MG63 (cell line): ENCODE data around the gene GPBP1. TPM values are rescaled to one million over a fixed set of nuclear protein-coding genes. Genes with fewer than 3 reads are reported as not detected.
"Not testable (repeated sequence)": the region's sequence is repeated elsewhere in the genome, so short reads cannot be mapped to it uniquely, and the experiment has no call there.

Experiments
- DNase-seq: peaks from one replicate; pipeline ENCODE4 v3.0.0-alpha.2; 2020
- H3K27me3 ChIP-seq: fragments of 250-450 bp; sonication (Bioruptor Pico); 2 replicates; pipeline ENCODE4 v1.5.1; 2020; ENCODE audit warnings: mild to moderate bottlenecking, moderate library complexity
- H3K36me3 ChIP-seq: fragments of 250-450 bp; sonication (Bioruptor Pico); 2 replicates; pipeline ENCODE4 v1.5.1; 2020; ENCODE audit warnings: mild to moderate bottlenecking, moderate library complexity
- H3K4me3 ChIP-seq: fragments of 250-450 bp; sonication (Bioruptor Pico); 2 replicates; pipeline ENCODE4 v1.5.1; 2020; ENCODE audit warnings: mild to moderate bottlenecking, moderate library complexity
- H3K9me3 ChIP-seq: fragments of 250-450 bp; sonication (Bioruptor Pico); 2 replicates; pipeline ENCODE4 v1.5.1; 2020; ENCODE audit warnings: mild to moderate bottlenecking, moderate library complexity
- total RNA-seq: library from RNA; depleted of rRNA; stranded (reverse); fragments of >200 nt; shearing (Covaris generic); gene quantifications from 2 replicates; pipeline ENCODE4 v1.2.3, GENCODE V29; 2014; ENCODE audit warnings: low replicate concordance

GPBP1 gene
- total RNA-seq, 1 experiment from 2014 or later = 37.4 TPM

DNA sequence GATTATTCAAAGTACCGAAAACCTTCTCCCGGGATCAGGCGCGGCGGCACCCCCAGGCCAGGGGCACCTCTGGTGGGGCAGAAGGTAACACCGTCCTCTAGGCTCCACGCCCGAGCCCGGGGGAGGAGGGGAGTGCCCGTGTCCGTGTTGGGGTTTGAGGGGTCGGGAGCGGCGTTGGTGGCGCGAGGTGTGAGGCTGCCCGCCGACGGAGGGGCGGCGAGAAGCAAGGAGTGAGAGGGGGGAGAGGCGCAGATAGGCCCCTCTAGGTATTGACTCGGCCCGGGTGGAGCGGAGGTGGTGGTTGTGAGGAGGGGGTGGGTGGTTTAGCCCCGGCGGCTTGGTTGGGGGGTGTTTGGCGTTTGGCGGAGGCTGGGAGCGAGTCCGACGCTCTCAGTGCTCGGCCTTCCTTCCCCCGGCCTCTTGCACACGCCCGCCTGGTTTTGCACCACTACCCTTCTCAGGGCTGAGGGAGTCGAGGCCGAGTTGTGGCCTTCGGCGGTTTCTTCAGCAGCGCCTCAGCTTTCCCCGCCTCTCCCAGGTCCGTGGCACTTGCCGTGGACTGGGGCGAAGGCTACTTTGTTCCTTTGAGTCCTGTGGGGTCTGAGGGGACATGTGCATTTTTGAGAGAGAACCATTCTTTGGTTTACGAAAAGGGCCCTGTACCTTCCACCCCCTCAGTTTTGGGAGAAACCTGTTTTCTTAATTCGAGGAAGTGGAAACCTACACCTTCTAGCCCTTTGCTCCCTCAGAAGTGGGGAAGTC, 450 bp downstream of the GPBP1 start:
- Histone ChIP-seq H3K27me3 (no peaks in the 10 kb centered on the region), H3K4me3 (peak overlapping the region; percentile 100), H3K9me3 (no peaks in the 10 kb centered on the region), H3K36me3 (peaks cover 38% of the 10 kb centered on the region)
- DNase-seq = peak; percentile 21

DNA sequence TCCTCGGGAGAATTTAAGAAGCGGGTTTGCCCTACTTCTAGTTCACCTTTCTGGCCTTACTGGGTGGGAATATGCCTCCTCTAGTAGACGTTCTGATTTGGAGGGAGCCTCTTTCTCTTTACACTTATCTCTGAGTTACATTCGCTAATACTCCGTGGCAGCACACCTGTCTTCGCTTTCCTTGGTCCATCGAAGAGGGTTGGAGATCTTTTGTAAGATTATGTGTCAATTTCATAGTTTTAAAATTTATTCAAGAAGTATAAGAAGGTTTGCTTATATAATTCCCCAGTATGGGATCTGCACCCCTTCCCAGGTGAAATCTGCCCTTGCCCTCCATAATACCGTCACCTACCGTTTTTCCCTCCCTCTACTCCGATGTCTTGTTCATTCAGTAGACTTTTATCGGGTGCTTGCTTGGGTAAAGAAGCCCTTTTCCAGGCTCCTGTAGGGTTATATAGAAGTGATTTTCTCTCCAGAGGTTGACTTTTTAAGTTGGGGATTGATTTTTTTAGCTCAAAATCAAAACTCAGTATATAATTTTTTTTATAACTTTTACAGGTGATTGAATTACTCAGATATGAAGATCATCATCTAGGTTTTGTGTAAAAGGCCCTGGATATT, 1.1 kb downstream of the GPBP1 start:
- peak overlapping the region; percentile 100 for H3K4me3 ChIP-seq
- H3K36me3 ChIP-seq = peaks cover 42% of the 10 kb centered on the region
- no peaks in the 10 kb centered on the region for H3K9me3 ChIP-seq
- H3K27me3 ChIP-seq = no peaks in the 10 kb centered on the region
- no peak for DNase-seq

DNA sequence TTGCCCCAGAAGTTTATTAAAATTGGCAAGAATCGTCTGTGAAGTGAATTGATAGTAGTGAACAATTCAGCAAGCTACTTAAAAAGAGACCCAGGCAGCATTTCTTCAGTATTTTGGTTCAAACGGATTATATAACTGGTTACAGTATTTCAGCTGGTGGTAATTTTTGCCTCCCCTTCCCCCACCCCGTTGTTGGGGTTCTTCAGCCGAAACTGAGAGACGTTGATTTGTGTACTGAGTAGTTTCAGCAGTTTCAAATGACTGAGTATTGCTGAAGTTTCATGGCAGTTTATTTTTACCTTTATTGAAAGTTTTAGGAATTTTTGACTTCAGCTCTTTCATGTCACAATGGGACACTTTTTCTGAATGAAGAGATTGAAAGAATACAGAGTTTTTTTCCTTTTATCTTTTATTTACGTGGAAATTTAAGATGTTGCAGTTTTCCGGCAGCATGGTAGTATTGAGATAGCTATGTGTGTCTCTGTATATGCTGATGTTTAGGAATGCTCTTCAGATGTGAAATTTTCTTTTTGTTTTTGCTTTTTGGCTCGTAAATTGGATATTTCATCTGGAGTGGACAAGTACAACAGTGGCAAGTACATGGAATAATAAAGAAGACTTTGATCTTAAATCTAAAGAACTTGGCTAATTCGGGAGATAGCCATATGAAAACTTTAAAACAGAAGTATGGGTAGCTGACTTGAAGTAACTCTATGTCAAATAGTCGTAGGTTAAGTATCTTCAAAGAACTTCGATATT, 1.9 kb downstream of the GPBP1 start:
- H3K9me3 ChIP-seq = no peaks in the 10 kb centered on the region
- no peak for DNase-seq
- peak overlapping the region; percentile 100 for H3K4me3 ChIP-seq
- H3K27me3 ChIP-seq = no peaks in the 10 kb centered on the region
- H3K36me3 ChIP-seq = peaks cover 48% of the 10 kb centered on the region

DNA sequence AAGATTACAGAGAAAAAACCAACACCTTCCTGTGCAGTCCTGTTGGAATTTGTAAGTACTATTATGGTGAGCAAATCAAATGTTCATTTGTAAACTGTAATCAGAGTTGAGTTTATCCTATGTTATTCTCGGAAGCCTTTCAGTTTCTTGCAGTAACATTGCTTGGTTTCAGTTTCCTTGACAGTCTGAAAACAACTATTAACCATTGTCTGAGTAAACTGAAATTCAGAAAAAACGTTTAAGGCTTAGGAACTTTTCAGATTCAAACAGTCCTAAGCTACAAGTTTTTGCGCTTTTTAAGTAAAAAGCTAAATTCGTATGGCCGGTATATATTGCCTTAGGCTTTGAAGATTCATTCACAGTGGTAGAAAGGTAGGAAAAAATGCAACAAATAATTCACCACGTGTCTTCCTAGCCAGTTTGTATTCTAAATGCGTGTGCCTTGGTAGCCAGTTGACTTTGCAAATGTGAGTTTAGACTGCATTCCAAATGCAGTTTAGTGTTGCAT, 2.5 kb downstream of the GPBP1 start:
- Histone ChIP-seq H3K4me3 (peak overlapping the region; percentile 100), H3K9me3 (no peaks in the 10 kb centered on the region), H3K36me3 (peaks cover 52% of the 10 kb centered on the region), H3K27me3 (no peaks in the 10 kb centered on the region)
- DNase-seq = no peak

DNA sequence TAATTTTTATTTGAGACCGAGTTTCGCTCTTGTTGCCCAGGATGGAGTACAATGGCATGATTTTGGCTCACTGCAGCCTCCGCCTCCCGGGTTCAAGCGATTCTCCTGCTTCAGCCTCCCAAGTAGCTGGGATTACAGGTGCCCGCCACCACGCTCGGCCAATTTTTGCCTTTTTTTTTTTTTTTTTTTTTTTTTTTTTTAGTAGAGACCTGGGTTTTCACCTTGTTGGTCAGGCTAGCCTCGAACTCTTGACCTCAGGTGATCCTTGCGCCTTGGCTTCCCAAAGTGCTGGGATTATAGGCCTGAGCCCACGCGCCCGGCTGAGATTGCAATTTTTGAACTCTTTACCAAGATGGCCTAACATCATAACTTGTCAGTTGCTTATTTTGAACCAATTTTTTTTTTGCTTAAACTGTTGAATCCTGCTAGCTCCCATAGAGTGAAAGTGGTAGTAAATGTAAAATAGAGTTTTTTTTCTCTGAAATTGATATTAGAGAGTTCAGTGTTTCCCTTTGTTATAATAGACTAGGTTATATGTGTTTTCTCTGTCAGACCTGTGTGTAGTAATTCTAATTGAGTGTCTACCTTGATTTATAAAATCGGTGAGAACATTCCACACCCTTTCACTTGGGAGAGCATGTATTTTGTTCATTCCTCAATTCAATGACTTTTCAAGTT, 3.8 kb downstream of the GPBP1 start:
- H3K36me3 ChIP-seq = peaks cover 65% of the 10 kb centered on the region
- no peaks in the 10 kb centered on the region for H3K27me3 ChIP-seq
- DNase-seq = no peak
- H3K4me3 ChIP-seq = peak overlapping the region; percentile 100
- no peaks in the 10 kb centered on the region for H3K9me3 ChIP-seq

DNA sequence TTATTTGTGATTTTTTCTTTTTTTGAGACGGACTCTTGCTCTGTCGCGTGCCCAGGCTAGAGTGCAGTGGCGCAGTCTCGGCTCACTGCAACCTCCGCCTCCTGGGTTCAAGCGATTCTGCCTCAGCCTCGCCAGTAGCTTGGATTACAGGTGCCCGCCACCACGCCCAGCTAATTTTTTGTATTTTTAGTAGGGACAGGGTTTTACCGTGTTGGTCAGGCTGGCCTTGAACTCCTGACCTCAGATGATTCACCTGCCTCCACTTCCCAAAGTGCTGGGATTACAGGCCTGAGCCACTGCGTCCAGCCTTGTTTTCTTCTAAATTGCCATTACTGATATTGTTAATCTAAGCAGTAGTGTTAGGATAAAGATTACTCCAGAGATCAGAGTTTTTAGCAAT, 4.4 kb downstream of the GPBP1 start:
- H3K27me3 ChIP-seq, H3K9me3 ChIP-seq: not testable (repeated sequence)
- H3K4me3 ChIP-seq = peak overlapping the region; percentile 100
- peaks cover 71% of the 10 kb centered on the region for H3K36me3 ChIP-seq
- peak; percentile 12 for DNase-seq

DNA sequence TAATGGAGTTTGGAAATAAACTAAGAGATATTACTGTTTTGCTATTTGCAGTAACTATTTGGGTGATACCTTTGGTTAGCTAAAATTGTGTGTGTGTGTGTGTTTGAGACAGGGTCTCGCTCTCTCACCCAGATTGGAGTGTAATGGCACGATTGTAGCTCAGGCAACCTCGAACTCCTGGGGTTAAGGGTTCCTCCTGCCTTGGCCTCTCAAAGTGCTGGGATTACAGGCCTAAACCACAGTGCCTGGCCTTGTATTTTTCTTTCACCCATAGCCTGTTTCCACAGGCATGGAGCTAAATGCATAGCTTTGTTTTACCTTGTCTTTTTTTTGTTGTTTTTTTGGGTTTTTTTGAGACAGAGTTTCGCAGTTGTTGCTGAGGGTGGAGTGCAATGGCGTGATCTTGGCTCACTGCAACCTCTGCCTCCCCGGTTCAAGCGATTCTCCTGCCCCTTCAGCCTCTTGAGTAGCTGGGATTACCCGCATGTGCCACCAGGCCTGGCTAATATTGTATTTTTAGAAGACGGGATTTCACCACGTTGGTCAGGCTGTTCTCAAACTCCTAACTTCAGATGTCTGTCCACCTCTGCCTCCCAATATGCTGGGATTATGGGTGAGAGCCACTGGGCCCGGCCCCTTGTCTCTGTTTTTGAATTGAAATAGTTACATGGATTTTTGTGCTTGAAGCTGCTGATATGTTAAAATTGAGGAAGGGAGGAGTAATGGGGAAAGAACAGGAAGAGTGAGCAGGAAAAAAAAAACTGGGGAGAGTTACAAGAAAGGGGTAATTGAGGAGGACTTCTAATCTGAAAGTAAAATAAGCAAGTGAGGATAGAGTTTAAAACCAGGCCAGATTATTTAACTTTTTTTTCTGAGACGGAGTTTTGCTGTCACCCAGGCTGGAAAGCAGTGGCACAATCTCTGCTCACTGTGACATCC, 5.7 kb downstream of the GPBP1 start:
- Histone ChIP-seq H3K36me3 (peaks cover 79% of the 10 kb centered on the region), H3K27me3 (no peaks in the 10 kb centered on the region), H3K9me3 (0 out of 2 replicates have a peak, but pooled peaks cover 4% of the 10 kb centered on the region), H3K4me3 (peak overlapping the region; percentile 100)
- DNase-seq = no peak

DNA sequence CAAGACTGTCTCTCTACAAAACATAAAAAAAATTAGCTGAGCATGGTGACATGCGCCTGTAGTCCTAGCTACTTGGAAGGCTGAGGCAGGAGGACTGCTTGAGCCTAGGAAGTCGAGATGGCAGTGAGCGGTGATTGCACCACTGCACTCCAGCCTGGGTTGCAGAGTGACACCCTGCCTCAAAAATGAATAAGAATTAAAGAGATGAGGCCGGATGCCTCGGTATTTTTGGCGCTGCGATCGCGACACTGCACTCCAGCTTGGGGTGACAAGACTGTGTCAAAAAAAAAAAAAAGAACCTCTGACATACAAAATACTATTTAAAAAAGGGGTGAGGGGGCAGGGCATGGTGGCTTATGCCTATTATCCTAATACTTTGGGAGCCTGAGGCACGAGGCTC, 7.3 kb downstream of the GPBP1 start:
- Histone ChIP-seq H3K36me3 (peaks cover 74% of the 10 kb centered on the region), H3K27me3 (no peaks in the 10 kb centered on the region), H3K9me3 (0 out of 2 replicates have a peak, but pooled peaks cover 4% of the 10 kb centered on the region), H3K4me3 (no peak overlapping the region)
- DNase-seq = no peak

DNA sequence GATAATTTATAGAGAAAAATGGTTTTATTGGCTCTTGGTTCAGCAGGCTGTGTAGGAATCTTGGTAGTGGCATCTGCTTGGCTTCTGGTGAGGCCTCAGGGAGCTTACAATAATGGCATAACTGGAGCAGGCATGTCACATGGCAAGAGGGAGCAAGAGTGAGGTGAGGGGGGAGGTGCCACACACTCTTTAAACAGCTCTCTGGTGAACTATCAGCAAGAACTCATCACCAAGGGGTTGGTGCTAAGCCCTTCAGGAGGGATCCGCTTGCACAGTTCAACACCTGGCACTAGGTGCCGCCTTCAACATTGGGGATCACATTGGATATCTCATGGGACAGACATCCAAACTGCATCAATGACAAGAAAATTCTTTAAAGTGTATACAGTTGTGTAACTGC, 10.5 kb downstream of the GPBP1 start:
- no peak overlapping the region for H3K4me3 ChIP-seq

DNA sequence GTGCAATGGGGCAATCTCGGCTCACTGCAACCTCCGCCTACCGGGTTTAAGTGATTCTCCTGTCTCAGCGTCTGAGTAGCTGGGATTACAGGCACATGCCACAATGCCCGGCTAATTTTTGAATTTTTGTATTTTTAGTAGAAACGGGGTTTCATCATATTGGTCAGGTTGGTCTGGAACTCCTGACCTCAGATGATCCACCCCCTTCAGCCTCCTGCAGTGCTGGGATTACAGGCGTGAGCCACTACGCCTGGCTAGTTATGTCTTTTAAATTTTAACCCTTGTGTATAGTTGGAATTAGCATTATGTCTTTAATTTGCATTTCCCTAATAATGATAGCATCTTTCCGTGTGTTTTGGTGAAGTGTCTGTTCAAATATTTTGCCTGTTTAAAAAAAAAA, 11.5 kb downstream of the GPBP1 start:
- H3K4me3 ChIP-seq = no peak overlapping the region
- H3K9me3 ChIP-seq = 0 out of 2 replicates have a peak, but pooled peaks cover 4% of the 10 kb centered on the region
- no peak for DNase-seq
- peaks cover 38% of the 10 kb centered on the region for H3K36me3 ChIP-seq
- no peaks in the 10 kb centered on the region for H3K27me3 ChIP-seq

More for the DNA sequence above, 10.5 kb downstream of the GPBP1 start:
- Histone ChIP-seq H3K9me3 (0 out of 2 replicates have a peak, but pooled peaks cover 4% of the 10 kb centered on the region), H3K36me3 (peaks cover 45% of the 10 kb centered on the region), H3K27me3 (no peaks in the 10 kb centered on the region)
- no peak for DNase-seq

DNA sequence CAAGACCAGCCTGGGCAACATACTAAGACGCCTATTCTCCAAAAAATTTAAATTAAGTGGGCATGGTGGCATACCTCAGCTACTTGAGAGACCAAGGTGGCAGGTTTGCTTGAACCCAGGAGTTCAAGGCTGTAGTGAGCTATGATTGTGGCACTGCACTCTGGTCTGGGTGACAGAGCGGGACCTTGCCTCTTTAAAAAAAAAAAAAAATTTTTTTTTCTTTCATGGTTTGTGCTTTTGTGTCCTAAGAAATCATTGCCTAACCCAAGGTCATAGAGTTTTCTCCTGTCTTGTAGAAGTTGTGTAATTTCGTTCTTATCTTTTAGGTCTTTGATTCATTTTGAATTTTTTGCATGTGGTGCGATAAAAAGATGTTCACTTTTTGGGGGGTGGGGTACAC, 12.3 kb downstream of the GPBP1 start:
- no peak for DNase-seq
- Histone ChIP-seq H3K27me3 (no peaks in the 10 kb centered on the region), H3K9me3 (0 out of 2 replicates have a peak, but pooled peaks cover 4% of the 10 kb centered on the region), H3K36me3 (peaks cover 30% of the 10 kb centered on the region), H3K4me3 (no peak overlapping the region)

DNA sequence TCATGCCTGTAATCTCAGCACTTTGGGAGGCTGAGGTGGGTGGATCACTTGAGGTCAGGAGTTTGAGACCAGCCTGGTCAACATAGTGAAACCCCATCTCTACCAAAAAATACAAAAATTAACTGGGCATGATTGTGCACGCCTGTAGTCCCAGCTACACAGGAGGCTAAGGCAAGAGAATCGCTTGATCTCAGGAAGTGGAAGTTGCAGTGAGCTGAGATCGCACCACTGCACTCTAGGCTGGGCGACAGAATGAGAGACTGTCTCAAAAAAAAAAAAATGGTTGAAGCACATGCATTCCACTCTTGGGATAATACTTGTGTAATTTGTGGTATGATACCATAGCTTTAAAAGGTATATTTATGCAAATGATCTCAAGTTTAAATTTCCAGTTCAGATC, 14.1 kb downstream of the GPBP1 start:
- peaks cover 20% of the 10 kb centered on the region for H3K36me3 ChIP-seq
- not testable (repeated sequence) for DNase-seq, H3K4me3 ChIP-seq, H3K9me3 ChIP-seq, H3K27me3 ChIP-seq

DNA sequence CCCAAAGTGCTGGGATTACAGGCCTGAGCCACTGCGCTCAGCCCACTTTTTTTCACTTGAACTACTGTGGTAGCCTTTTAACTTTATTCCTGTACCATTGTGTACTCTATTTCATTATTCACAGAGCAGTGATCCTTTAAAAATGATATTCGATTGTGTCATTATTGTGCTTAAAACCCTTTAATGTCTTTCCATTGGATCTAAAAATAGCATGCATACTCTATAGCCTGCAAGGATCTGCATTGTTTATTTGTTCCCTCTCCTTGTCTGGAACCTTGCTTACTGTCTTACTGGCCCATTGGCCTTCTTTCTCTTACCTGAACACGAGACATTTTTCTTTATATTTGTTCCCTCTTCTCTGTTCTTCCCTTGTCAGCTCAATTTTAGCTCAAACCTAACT, 15.7 kb downstream of the GPBP1 start:
- Histone ChIP-seq H3K36me3 (peaks cover 16% of the 10 kb centered on the region), H3K9me3 (no peaks in the 10 kb centered on the region), H3K27me3 (no peaks in the 10 kb centered on the region), H3K4me3 (no peak overlapping the region)
- DNase-seq = no peak

DNA sequence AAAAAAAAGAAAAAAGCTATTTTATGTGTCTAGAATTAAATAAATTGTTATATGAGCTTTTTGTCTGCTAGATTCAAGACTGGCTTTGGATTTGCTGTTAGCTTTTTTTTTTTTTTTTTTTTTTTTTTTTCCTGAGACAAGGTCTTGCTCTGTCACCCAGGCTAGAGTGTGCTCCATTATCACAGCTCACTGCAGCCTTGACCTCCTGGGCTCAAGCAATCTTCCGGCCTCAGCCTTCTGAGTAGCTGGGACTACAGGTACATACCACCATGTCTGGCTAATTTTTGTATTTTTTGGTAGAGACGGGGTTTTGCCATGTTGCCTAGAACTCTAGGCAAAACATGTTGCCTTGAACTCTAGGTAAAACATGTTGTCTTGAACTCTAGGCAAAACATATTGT, 16.7 kb downstream of the GPBP1 start:
- H3K4me3 ChIP-seq = no peak overlapping the region
- DNase-seq = no peak
- H3K27me3 ChIP-seq = no peaks in the 10 kb centered on the region
- H3K36me3 ChIP-seq = peaks cover 18% of the 10 kb centered on the region
- no peaks in the 10 kb centered on the region for H3K9me3 ChIP-seq

DNA sequence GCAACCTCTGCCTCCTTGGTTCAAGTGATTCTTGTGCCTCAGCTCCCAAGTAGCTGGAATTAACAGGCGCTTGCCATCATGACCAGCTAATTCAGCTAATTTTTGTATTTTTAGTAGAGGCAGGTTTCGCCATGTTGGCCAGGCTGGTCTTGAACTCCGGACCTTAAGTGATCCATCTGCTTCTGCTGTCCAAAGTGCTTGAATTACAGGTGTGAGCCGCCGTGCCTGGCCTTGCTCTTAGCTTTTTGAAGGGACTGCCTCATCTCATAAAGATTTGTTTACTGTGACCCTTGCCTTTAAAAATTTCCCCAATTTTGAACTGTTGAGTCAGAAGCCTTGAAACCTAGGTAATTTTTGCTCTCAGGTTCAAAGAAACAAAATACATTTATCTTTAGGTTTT, 17.3 kb downstream of the GPBP1 start:
- no peaks in the 10 kb centered on the region for H3K27me3 ChIP-seq
- H3K9me3 ChIP-seq = no peaks in the 10 kb centered on the region
- no peak for DNase-seq
- no peak overlapping the region for H3K4me3 ChIP-seq
- peaks cover 19% of the 10 kb centered on the region for H3K36me3 ChIP-seq

DNA sequence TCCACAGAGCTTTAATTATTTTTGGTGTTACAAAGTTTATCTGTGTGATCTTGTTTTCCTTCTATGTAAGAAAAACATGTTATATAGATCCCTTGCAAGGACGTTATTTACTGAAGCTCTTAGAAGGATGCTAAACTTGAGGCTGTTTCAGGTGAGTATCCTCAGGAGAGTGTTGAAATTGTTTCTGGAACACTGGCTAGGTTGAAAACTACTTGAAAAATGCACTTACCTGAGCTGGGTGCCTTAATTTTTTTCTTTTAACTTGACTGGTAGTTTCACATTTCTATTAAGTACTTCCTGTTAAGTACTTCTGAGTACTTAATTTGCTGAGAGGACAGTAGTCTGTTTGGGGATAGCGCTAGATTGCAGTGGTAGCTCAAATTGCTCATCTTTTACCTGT, 18.1 kb downstream of the GPBP1 start:
- no peak for DNase-seq
- peaks cover 24% of the 10 kb centered on the region for H3K36me3 ChIP-seq
- no peaks in the 10 kb centered on the region for H3K9me3 ChIP-seq
- no peaks in the 10 kb centered on the region for H3K27me3 ChIP-seq
- H3K4me3 ChIP-seq = no peak overlapping the region
